DND-41 (cell line): Measurements from ENCODE around the gene TRAF3IP1.
A peak's percentile ranks its signal among the peaks of the same experiment; 100 is the strongest.

ENCODE experiments used
- ATAC-seq: fragments of 200-7000 bp; cut with Tn5 transposase; 3 replicates; pipeline ENCODE4 v1.9.1; 2021; ENCODE audit warnings: low read depth; ENCODE audit not compliant: insufficient read depth
- DNase-seq: peaks from one replicate; pipeline ENCODE4 v3.0.0-alpha.2; 2020
- H2AFZ ChIP-seq: 2 replicates; pipeline ENCODE4 v1.6.0; 2012; ENCODE audit warnings: low read depth, low read length
- H3K27ac ChIP-seq: 2 replicates; pipeline ENCODE4 v1.5.1; 2012; ENCODE audit warnings: low read length, inconsistent platforms
- H3K27me3 ChIP-seq: fragments of 200-600 bp; sonication (generic); 2 replicates; pipeline ENCODE4 v1.6.0; 2012; ENCODE audit warnings: low read length, mild to moderate bottlenecking, inconsistent platforms; ENCODE audit not compliant: insufficient read depth, poor library complexity
- H3K36me3 ChIP-seq: 2 replicates; pipeline ENCODE4 v1.5.1; 2012; ENCODE audit warnings: low read length, inconsistent platforms; ENCODE audit not compliant: insufficient read depth
- H3K4me1 ChIP-seq: 2 replicates; pipeline ENCODE4 v1.5.1; 2012; ENCODE audit warnings: mild to moderate bottlenecking, low read length; ENCODE audit not compliant: insufficient read depth
- H3K4me2 ChIP-seq: 2 replicates; pipeline ENCODE4 v1.6.0; 2012; ENCODE audit warnings: mild to moderate bottlenecking, moderate library complexity, low read length, inconsistent platforms; ENCODE audit not compliant: insufficient read depth
- H3K4me3 ChIP-seq, 2 experiments: fragments of 200-600 bp in 1 of 2; shearing (Covaris generic) in 1 of 2; 2 replicates each; pipeline ENCODE4 v1.5.1; 2012 to 2016; ENCODE audit warnings: inconsistent platforms in 2 of 2, low read length in 2 of 2, mild to moderate bottlenecking in 2 of 2, low read depth in 1 of 2, moderate library complexity in 1 of 2
- H3K79me2 ChIP-seq: 2 replicates; pipeline ENCODE4 v1.6.0; 2012; ENCODE audit warnings: low read length, inconsistent platforms; ENCODE audit not compliant: insufficient read depth
- H3K9ac ChIP-seq: 2 replicates; pipeline ENCODE4 v1.6.0; 2012; ENCODE audit warnings: low read depth, mild to moderate bottlenecking, inconsistent platforms, low read length, moderate library complexity
- H3K9me3 ChIP-seq: 2 replicates; pipeline ENCODE4 v1.5.1; 2012; ENCODE audit warnings: low read length, moderate library complexity, mild to moderate bottlenecking, inconsistent platforms; ENCODE audit not compliant: insufficient read depth, severe bottlenecking
- H4K20me1 ChIP-seq: 2 replicates; pipeline ENCODE4 v1.6.0; 2012; ENCODE audit warnings: low read length; ENCODE audit not compliant: insufficient read depth
- EZH2 ChIP-seq: IDR thresholded peaks from 3 replicates; pipeline ENCODE4 v1.6.1; 2012; ENCODE audit warnings: borderline replicate concordance, low read depth, mild to moderate bottlenecking, moderate library complexity, low read length, inconsistent platforms; ENCODE audit not compliant: severe bottlenecking
- TF ChIP-seq, protein P1 (sequence below): IDR thresholded peaks from 2 replicates; pipeline ENCODE4 v1.5.1; 2012; ENCODE audit warnings: borderline replicate concordance, low read length, moderate library complexity, mild to moderate bottlenecking; ENCODE audit not compliant: poor library complexity, severe bottlenecking; ENCODE audit errors: extremely low read depth

The TRAF3IP1 gene

GRCh38 chr2:238427435-238428162 is 107.3 kb downstream of the TRAF3IP1 start:
- H3K9ac ChIP-seq, result peak overlapping the region; percentile 99
- peak overlapping the region; percentile 75 to 89 for H3K4me3 ChIP-seq
- DNase-seq (no peak), ATAC-seq (peak; percentile 5; the same call in 2 of the 3 replicates)
- H4K20me1 ChIP-seq, result peaks cover 26% of the 10 kb centered on the region; the same call in 1 of the 2 replicates
- peak overlapping the region; percentile 87 for H2AFZ ChIP-seq
- peak overlapping the region; percentile 92 for H3K4me2 ChIP-seq
- H3K79me2 ChIP-seq, result peaks cover 65% of the 10 kb centered on the region
- H3K27me3 ChIP-seq, result no peaks in the 10 kb centered on the region
- peaks cover 25% of the 10 kb centered on the region for H3K36me3 ChIP-seq
- H3K27ac ChIP-seq, result peak overlapping the region; percentile 86
- H3K4me1 ChIP-seq, result peaks cover 35% of the 10 kb centered on the region
- peaks cover 5% of the 10 kb centered on the region for H3K9me3 ChIP-seq
- TF ChIP-seq, protein P1, sequence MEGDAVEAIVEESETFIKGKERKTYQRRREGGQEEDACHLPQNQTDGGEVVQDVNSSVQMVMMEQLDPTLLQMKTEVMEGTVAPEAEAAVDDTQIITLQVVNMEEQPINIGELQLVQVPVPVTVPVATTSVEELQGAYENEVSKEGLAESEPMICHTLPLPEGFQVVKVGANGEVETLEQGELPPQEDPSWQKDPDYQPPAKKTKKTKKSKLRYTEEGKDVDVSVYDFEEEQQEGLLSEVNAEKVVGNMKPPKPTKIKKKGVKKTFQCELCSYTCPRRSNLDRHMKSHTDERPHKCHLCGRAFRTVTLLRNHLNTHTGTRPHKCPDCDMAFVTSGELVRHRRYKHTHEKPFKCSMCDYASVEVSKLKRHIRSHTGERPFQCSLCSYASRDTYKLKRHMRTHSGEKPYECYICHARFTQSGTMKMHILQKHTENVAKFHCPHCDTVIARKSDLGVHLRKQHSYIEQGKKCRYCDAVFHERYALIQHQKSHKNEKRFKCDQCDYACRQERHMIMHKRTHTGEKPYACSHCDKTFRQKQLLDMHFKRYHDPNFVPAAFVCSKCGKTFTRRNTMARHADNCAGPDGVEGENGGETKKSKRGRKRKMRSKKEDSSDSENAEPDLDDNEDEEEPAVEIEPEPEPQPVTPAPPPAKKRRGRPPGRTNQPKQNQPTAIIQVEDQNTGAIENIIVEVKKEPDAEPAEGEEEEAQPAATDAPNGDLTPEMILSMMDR, result no peak
- no peak for TF ChIP-seq EZH2

DNA sequence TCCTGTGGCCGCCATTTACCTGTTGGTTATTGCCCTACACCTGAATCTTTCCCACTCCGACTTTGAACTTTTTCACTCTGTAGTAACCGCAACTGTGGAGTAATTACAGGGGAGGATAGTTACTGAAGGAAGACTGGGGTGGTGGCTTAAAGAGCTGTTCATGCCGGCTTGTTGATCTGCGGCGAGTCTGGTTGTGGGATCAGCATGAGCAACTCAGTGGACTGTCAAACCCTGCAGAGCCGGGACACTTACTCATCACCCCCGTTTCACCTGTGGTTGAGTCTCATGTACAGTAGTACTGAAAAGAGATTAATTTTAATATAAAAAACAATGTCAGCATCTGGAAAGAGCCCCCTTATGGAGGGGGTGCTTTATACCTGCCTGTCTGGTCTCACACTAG is 108.5 kb downstream of the TRAF3IP1 start:
- Histone ChIP-seq H3K9ac (no peak overlapping the region), H2AFZ (no peak overlapping the region), H4K20me1 (peaks cover 36% of the 10 kb centered on the region), H3K36me3 (peaks cover 37% of the 10 kb centered on the region), H3K4me3 (peak overlapping the region in 1 of 2 experiments; percentile 89; a peak in 2 of 4 replicates), H3K79me2 (peaks cover 78% of the 10 kb centered on the region), H3K27ac (no peak overlapping the region), H3K27me3 (no peaks in the 10 kb centered on the region), H3K9me3 (peaks cover 5% of the 10 kb centered on the region), H3K4me2 (peak overlapping the region; percentile 92), H3K4me1 (peaks cover 35% of the 10 kb centered on the region)
- no peak for DNase-seq
- no peak for ATAC-seq
- TF ChIP-seq, protein P1, result no peak
- no peak for TF ChIP-seq EZH2

GRCh38 chr2:238430781-238431180 is 110.5 kb downstream of the TRAF3IP1 start:
- no peak for DNase-seq
- peaks cover 93% of the 10 kb centered on the region for H3K79me2 ChIP-seq
- no peak overlapping the region for H3K4me3 ChIP-seq
- peaks cover 26% of the 10 kb centered on the region for H3K4me1 ChIP-seq
- TF ChIP-seq, protein P1, result no peak
- TF ChIP-seq EZH2, result no peak
- H3K27me3 ChIP-seq, result no peaks in the 10 kb centered on the region
- H3K9me3 ChIP-seq, result peaks cover 5% of the 10 kb centered on the region
- H3K27ac ChIP-seq, result no peak overlapping the region
- no peak overlapping the region for H2AFZ ChIP-seq
- H3K9ac ChIP-seq, result no peak overlapping the region
- H4K20me1 ChIP-seq, result peaks cover 51% of the 10 kb centered on the region
- H3K36me3 ChIP-seq, result peaks cover 56% of the 10 kb centered on the region
- no peak for ATAC-seq
- H3K4me2 ChIP-seq, result no peak overlapping the region
